Upper lobe of left lung (tissue), 6 donors: ENCODE results near the gene CA10. TPM values are rescaled to one million over a fixed set of nuclear protein-coding genes. Genes with fewer than 3 reads are reported as not detected.
A peak's percentile ranks its signal among the peaks of the same experiment; 100 is the strongest.

Experiments used
- ATAC-seq, 2 donors: fragments of 200-7000 bp; cut with Tn5 transposase; one replicate each; pipeline ENCODE4 v1.9.1; 2022; ENCODE audit warnings: mild to moderate bottlenecking in 2 of 2, moderate library complexity in 2 of 2; ENCODE audit not compliant: low FRiP score in 2 of 2
- DNase-seq, 2 donors: peaks; one replicate each; pipeline ENCODE4 v3.0.0-alpha.2; 2019 to 2020
- H3K27ac ChIP-seq, 4 donors: fragments of 200-600 bp; sonication (generic); one replicate each; pipeline ENCODE4 v1.5.1; 2016 to 2019
- H3K27me3 ChIP-seq, 4 donors: fragments of 200-600 bp; sonication (generic); one replicate each; pipeline ENCODE4 v1.5.1; 2017 to 2019
- H3K36me3 ChIP-seq, 4 donors: fragments of 200-600 bp; sonication (generic); one replicate each; pipeline ENCODE4 v1.5.1; 2016 to 2019
- H3K4me1 ChIP-seq, 4 donors: fragments of 200-600 bp; sonication (generic); one replicate each; pipeline ENCODE4 v1.5.1; 2018 to 2019
- H3K4me3 ChIP-seq, 4 donors: fragments of 200-600 bp; sonication (generic); one replicate each; pipeline ENCODE4 v1.5.1; 2017 to 2019; ENCODE audit warnings: mild to moderate bottlenecking in 2 of 4, moderate library complexity in 1 of 4
- H3K9me3 ChIP-seq, 4 donors: fragments of 200-600 bp; sonication (generic); one replicate each; pipeline ENCODE4 v1.5.1; 2018 to 2019
- EP300 ChIP-seq, 4 donors: sonication (generic); formaldehyde crosslinking; IDR thresholded peaks; one replicate each; pipeline ENCODE4 v1.5.1; 2017; ENCODE audit warnings: antibody characterized with exemption in 4 of 4, control low read depth in 2 of 4
- POLR2A ChIP-seq, 4 donors: fragments of 450-650 bp; IDR thresholded peaks; one replicate each; pipeline ENCODE4 v1.5.1; 2016 to 2017; ENCODE audit warnings: antibody characterized with exemption in 4 of 4, mild to moderate bottlenecking in 2 of 4
- POLR2AphosphoS5 ChIP-seq, 2 donors: sonication (generic); formaldehyde crosslinking; IDR thresholded peaks; one replicate each; pipeline ENCODE4 v1.5.1; 2017; ENCODE audit warnings: antibody characterized with exemption in 2 of 2
- WGBS, 2 donors: methylation state at CpG; one replicate each; pipeline ENCODE4 v1.1.5; 2017 to 2018; 5-methylcytosine and 5-hydroxymethylcytosine counted together
- total RNA-seq, 6 donors: library from RNA; depleted of rRNA in 4 of 6; stranded (reverse); fragments of >200 nt in 4 of 6; gene quantifications; one replicate each; pipeline versions ENCODE4 v1.1.0 to v1.2.1, GENCODE V29; 2016 to 2021
- TF ChIP-seq, protein P1 (sequence below), 6 experiments: fragments of 450-650 bp in 4 of 6; fragments of 200-600 bp in 2 of 6; sonication (generic) in 2 of 6; IDR thresholded peaks; one replicate each; pipeline ENCODE4 v1.5.1; 2016 to 2019; ENCODE audit warnings: antibody characterized with exemption in 6 of 6
- donor health status: DM: no; HTN: no; CAD: no; lungs with moderate emphysema.
- donor health status: DM: no; HTN: yes; CAD: no; lungs with severe emphysema.

The CA10 gene
- total RNA-seq, 6 donors from 2014 or later, result 0.10 TPM; not detected in 5

- Histone ChIP-seq H3K27ac (no peak overlapping the region), H3K4me1 (no peaks in the 10 kb centered on the region), H3K4me3 (no peak overlapping the region), H3K27me3 (no peaks in the 10 kb centered on the region), H3K9me3 (no peaks in the 10 kb centered on the region), H3K36me3 (no peaks in the 10 kb centered on the region)
- no peak for TF ChIP-seq POLR2A (IDR thresholded peaks at IDR 0.05)
- no peak for TF ChIP-seq POLR2AphosphoS5 (IDR thresholded peaks at IDR 0.05)
- TF ChIP-seq, protein P1, sequence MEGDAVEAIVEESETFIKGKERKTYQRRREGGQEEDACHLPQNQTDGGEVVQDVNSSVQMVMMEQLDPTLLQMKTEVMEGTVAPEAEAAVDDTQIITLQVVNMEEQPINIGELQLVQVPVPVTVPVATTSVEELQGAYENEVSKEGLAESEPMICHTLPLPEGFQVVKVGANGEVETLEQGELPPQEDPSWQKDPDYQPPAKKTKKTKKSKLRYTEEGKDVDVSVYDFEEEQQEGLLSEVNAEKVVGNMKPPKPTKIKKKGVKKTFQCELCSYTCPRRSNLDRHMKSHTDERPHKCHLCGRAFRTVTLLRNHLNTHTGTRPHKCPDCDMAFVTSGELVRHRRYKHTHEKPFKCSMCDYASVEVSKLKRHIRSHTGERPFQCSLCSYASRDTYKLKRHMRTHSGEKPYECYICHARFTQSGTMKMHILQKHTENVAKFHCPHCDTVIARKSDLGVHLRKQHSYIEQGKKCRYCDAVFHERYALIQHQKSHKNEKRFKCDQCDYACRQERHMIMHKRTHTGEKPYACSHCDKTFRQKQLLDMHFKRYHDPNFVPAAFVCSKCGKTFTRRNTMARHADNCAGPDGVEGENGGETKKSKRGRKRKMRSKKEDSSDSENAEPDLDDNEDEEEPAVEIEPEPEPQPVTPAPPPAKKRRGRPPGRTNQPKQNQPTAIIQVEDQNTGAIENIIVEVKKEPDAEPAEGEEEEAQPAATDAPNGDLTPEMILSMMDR (IDR thresholded peaks at IDR 0.05), result no peak
- TF ChIP-seq EP300 (IDR thresholded peaks at IDR 0.05), result no peak
- ATAC-seq (peak in 1 of 2 donors; percentile 61), DNase-seq (no peak)
These were observed 359.3 kb downstream of the CA10 start for GRCh38 chr17:51799240-51799639.

GRCh38 chr17:51797150-51797549, 361.4 kb downstream of the CA10 start:
- no peaks in the 10 kb centered on the region for H3K36me3 ChIP-seq
- H3K27ac ChIP-seq, result no peak overlapping the region
- 89% methylated on average over 14 of the region's 14 CpGs for WGBS, 2 donors
- TF ChIP-seq, protein P1 (IDR thresholded peaks at IDR 0.05), result no peak
- no peak for TF ChIP-seq EP300 (IDR thresholded peaks at IDR 0.05)
- TF ChIP-seq POLR2AphosphoS5 (IDR thresholded peaks at IDR 0.05), result no peak
- TF ChIP-seq POLR2A (IDR thresholded peaks at IDR 0.05), result no peak
- H3K4me1 ChIP-seq, result no peaks in the 10 kb centered on the region
- H3K27me3 ChIP-seq, result no peaks in the 10 kb centered on the region
- ATAC-seq, result no peak
- H3K4me3 ChIP-seq, result no peak overlapping the region
- DNase-seq, result peak in 1 of 2 donors; percentile 52
- no peaks in the 10 kb centered on the region for H3K9me3 ChIP-seq

DNA sequence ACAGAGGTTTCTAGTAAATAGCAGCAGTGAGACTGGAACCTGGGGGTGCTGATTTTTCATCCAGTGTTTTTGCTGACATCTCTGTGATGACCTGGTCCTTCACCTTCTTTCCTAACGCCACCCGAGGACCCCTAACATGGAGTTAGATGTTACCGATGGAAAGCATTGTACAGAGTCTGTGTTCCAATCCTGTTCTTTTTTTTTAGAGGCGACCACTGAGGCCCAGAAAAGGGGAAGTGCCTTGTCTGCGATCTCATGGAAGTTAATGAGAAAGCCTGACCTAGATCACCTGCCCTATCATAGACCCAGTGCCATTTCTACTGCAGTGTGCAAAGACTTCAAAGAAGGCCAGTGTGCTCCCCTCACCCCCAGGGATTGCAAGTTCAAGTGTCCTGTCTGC, 362.5 kb downstream of the CA10 start:
- no peaks in the 10 kb centered on the region for H3K4me1 ChIP-seq
- H3K4me3 ChIP-seq, result no peak overlapping the region
- H3K27me3 ChIP-seq, result no peaks in the 10 kb centered on the region
- H3K36me3 ChIP-seq, result no peaks in the 10 kb centered on the region
- no peak for TF ChIP-seq EP300 (IDR thresholded peaks at IDR 0.05)
- no peak for TF ChIP-seq POLR2AphosphoS5 (IDR thresholded peaks at IDR 0.05)
- TF ChIP-seq POLR2A (IDR thresholded peaks at IDR 0.05), result no peak
- TF ChIP-seq, protein P1 (IDR thresholded peaks at IDR 0.05), result no peak
- ATAC-seq (no peak), DNase-seq (no peak)
- no peak overlapping the region for H3K27ac ChIP-seq
- H3K9me3 ChIP-seq, result no peaks in the 10 kb centered on the region
- 80 to 88% methylated on average over 5 of the region's 5 CpGs for WGBS, 2 donors

- Histone ChIP-seq H3K36me3 (no peaks in the 10 kb centered on the region), H3K4me3 (no peak overlapping the region), H3K27ac (no peak overlapping the region), H3K4me1 (no peaks in the 10 kb centered on the region), H3K9me3 (no peaks in the 10 kb centered on the region), H3K27me3 (no peaks in the 10 kb centered on the region)
- no peak for ATAC-seq
- WGBS, 2 donors, result 29 to 31% methylated on average over 1 of the region's 1 CpG
- no peak for TF ChIP-seq POLR2A (IDR thresholded peaks at IDR 0.05)
- no peak for TF ChIP-seq POLR2AphosphoS5 (IDR thresholded peaks at IDR 0.05)
- no peak for TF ChIP-seq EP300 (IDR thresholded peaks at IDR 0.05)
- TF ChIP-seq, protein P1 (IDR thresholded peaks at IDR 0.05), result no peak
- no peak for DNase-seq
These were observed 363.1 kb downstream of the CA10 start for GRCh38 chr17:51795401-51795800.

GRCh38 chr17:51794466-51794865, 364.0 kb downstream of the CA10 start:
- DNase-seq (no peak), ATAC-seq (no peak)
- no peak overlapping the region for H3K4me3 ChIP-seq
- no peak overlapping the region for H3K27ac ChIP-seq
- H3K36me3 ChIP-seq, result no peaks in the 10 kb centered on the region
- no peaks in the 10 kb centered on the region for H3K9me3 ChIP-seq
- no peaks in the 10 kb centered on the region for H3K27me3 ChIP-seq
- no peaks in the 10 kb centered on the region for H3K4me1 ChIP-seq
- TF ChIP-seq, protein P1 (IDR thresholded peaks at IDR 0.05), result no peak
- TF ChIP-seq POLR2AphosphoS5 (IDR thresholded peaks at IDR 0.05) (no peak), POLR2A (IDR thresholded peaks at IDR 0.05) (no peak), EP300 (IDR thresholded peaks at IDR 0.05) (no peak)
